ENCODE data around the gene ATXN7L1.

ATXN7L1 gene

DNA sequence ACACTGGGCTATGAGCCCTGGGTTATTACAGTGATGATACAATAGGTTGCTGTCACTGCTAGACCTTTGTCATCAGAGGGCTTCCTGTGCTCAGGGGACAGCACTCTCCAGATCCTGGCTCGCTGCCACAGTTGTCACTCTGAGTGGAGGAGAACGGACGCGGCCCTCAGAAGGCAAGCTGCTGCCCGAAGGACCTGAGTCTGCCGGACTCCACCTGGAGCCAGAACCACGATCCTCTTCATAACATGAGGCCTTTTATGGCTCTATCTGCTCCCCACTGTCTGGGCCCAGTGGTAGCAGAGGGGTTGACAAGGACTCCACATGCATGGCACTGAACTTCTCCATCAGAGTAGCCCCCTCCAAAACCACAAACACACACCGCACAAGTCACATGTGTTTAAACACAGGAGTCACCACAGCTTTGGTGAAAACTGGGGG is 200.4 kb downstream of the ATXN7L1 start:
- DNase-seq (ENCODE audit: low read depth in 2 of 2): peak in 1 of 2 donors; percentile 23

DNA sequence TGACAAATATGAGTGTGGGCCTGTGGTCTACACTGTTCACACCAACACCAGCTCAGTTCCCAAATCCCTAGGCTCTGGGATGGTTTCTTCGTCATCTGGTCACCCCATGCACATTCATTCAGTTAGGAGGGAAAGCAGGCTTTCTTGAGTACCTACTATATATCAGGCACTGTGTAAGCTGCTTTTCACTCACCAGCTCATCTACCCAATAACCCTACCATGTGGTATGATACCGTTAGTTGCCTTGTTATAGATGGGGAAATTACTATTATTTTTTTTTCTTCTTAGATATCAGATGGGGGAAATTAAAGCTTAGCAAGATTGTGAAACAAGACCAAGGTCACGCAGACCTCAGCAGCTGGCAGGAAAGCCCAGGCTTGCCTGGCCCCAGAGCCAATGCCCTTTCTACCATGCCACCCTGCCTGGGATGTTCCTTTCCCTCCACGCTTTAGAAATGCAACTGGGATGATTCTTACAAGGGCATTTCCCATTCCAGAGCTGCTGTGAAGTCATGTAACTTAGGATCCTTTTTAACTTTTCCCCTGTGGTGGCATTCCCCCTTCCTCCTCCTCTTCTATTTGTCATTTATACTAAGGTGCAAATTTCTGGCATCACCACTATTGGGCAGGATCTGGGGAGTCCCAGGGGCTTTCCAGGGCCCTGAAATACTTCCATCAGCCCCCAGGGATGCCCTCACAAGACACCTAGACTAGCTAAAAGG is 202.0 kb downstream of the ATXN7L1 start:
- no peak for DNase-seq (ENCODE audit: low read depth in 2 of 2)

DNA sequence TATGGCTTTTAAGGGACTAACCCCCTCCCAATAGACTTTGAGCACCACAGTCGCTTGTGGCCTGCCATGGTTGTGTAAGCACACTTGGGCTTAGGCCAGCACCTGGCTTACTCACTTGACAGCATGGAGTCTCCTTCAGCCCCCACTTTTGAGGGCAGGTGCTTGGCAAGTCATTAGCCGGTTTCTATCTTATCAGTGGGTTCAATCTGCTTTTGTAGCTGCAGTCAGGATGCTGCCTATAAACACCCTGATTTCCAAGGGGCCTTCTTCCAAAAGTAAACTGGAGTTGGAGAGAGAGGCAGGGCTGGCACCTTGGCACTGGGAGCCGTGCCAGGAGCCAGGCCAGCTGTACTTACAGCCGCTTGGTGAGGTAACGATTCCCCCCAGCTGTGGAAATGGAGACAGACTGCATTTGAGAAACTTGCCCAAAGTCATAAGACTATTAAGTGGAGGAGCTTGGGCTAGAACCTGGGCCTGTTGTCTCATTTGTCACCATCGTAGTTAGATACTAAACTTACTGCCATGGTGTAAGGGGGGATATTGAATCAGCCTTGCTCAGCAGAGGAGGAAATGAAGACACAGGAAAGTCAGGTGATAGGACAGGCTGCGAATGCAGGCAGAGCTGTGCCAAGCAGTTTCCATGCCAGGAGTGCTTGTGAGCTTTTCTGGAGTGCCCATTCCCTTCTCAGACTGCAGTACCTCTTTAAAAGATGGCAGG is 202.9 kb downstream of the ATXN7L1 start:
- DNase-seq (ENCODE audit: low read depth in 2 of 2): no peak

DNA sequence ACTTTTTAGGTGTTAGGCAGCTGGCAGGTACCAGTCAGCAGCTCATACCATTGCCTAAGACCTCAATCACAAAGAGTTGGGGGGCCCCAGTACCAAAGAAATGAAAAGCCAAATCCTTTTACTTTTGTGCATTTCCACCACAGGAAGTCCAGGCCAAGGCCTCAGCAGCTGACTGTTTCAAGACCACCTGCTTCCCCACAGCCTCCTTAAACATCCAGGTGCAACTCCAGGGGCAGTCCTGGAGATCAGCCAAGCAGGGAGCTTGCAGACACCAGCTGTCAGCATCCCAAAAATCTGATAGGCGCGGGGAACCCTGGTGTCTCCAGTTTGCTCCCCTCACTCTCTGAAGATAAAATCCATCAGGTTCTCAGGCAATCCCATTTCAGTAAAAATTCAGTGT is 203.6 kb downstream of the ATXN7L1 start:
- no peak for DNase-seq (ENCODE audit: low read depth in 2 of 2)

DNA sequence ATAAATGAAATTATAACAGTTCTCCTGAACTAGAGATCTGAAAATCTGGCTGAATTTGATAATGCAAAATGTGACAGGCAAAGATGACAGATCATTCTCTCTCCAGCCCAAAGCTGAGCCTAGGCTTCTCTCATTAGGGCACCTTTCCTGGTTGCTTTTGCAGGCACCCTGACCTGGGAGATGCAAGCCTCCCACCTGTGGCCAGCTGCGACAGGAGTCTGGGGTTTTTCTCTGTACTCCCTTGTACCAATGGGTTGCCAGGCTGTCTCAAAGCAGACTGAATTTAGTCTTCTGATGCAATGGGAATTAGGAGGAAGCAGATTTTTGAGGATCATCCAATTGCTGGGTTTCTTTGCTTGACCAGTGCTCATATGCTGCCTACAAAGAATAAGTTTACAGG is 210.1 kb downstream of the ATXN7L1 start:
- no peak for DNase-seq (ENCODE audit: low read depth in 2 of 2)

DNA sequence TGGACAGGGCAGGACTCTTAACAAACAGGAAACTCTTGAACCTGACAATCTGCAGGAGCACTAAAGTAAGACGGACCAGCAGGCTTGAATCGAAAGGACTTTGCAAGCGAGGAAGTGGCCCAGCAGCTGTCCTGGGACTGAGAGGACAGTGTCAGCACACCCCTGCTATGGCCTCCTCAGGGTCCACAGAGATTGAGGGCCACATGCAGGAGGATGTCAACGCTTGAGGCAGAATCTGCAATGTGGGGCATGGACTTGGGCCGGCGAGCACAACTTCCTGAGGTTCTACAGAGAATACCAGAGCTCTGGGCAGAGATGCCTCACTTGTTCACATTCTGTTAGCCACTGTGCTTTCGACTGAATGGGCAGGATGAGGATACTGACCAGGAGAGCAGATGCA is 210.7 kb downstream of the ATXN7L1 start:
- no peak for DNase-seq (ENCODE audit: low read depth in 2 of 2)

DNA sequence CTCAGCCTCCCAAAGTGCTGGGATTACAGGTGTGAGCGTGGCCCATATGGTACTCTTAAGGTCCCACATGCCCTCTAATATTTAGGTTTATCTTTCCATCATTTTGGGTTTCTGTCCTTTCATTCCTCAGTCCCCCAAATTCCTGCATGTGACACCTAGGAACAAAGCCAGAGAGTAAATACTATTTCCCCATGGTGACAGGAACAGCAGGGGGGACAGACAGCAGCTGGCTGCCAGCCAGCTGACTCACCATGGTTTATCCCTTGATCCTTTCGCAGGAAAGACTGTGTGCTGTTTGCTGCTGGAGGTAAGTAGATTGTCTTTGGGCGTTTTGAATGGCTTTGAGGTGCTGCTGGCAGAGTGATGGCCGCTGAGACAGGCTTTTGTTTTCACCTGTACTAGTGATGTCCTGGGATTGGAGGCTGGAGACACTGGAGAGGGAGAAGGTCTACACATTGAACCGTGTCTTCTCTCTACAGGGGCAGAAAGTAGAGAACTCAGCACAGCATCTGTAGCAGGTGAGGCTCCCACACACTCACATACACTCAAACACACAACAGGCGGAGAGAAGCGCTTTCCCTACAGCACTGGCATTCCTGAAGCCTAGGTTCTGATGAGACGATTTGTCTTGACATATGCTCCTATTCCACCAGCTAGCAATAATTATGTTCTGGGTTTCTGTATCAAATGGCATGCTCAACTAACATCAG is 211.4 kb downstream of the ATXN7L1 start:
- no peak for DNase-seq (ENCODE audit: low read depth in 2 of 2)

DNA sequence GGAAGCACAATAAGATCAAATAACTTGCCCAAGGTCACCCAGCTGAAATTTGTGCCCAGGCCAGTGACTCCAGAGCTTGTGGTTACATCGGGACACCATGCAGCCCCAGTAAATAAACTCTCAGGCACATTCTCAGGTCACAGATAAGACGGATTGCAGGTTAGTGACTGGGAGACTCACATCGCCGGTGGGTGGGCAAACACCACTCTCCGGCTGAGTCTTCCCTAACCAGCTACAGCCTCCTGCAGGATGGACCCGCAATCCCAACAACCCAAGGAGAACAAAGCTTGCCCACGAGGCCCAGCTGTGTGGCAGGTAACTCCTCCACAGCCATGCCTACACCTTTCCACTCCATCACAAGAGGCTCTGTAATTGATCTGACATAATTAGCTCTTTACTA is 213.4 kb downstream of the ATXN7L1 start:
- no peak for DNase-seq (ENCODE audit: low read depth in 2 of 2)

DNA sequence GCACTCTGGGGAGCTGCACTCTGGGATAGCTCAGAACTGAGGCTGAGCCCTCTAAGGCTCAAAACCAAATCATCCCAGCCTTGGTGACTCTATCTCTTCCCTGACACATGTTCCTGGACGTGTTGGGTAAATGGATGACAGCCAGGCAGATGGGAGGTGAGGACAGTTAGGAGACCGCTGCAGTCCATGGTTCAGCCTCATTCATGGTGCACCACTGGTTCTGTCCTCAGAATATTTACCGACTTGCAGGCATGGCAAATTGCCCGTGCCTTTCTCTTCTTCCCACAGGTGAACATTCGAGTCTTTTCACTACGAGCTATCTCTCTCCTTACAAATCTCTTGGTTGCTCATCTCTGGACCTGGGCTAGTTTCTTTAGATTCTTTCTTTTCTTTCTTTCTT is 214.8 kb downstream of the ATXN7L1 start:
- no peak for DNase-seq (ENCODE audit: low read depth in 2 of 2)

DNA sequence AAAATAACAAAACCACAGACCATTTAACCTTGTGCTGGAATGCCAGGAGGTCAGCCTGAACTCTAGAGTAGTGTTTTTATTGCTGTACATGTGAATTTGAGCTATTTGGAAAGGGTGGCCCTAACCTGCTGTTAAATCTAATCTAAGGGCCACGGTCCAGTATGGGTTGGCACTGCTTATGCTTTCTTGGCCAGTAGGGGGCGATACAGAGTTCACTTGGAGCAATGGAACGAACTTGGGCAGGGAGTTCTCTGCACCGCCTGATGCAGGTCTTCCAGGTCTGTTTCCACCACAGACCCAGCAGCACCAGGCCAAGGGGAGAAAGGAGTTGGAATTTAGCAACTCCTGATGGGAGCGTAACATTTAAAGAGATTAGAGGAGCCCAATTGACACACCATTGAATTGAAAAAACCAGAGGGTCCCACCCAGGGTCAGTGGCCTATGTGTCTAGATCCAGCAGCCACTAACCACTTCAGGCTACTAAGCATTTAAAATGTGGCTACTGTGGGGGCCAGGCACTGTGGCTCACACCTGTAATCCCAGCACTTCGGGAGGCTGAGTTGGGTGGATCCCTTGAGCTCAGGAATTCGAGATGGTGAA is 219.4 kb downstream of the ATXN7L1 start:
- DNase-seq (ENCODE audit: low read depth in 2 of 2): peak; percentile 42 to 53

DNA sequence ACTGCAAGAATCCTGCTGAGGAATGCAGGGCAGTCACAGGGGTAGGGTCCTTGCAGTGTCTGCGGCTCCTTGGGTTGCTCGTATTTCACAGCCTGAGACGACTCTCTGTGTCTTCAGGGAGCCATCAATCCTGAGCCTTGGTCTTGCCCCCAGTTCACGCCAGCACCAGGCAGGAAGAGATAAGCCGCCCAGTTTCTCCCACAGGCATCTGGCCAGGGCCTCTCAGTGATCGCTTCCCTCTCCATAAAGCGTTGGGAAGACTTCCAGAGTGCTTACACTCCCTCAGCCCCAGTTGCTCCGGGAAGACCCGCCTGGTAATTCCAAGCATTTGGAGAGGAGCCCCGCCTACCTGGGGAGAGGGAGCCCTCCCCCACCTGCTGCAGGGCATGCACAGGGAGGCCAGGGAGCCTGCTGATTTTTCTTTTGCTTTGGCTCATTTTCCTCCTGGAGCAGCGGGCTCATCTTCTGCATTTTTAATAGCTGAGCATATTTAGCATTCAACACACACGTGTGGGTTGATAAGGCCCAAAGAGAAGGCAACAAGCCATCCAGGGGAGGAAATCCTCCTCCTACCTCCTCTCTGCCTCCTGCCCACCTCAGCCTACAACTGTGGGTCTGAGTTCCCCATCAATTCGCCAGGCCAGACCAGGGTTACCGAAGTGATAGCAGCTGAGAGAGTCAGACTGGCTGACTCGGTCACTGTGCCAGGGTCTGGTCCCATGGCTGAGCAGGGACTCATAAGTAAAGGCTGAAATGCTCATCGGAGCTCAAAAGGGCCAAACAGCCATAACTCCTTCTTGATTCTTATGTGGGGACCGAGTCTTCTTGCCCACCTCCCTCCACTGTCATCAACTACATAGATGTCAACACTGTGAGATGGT is 220.7 kb downstream of the ATXN7L1 start:
- DNase-seq (ENCODE audit: low read depth in 2 of 2): no peak

DNA sequence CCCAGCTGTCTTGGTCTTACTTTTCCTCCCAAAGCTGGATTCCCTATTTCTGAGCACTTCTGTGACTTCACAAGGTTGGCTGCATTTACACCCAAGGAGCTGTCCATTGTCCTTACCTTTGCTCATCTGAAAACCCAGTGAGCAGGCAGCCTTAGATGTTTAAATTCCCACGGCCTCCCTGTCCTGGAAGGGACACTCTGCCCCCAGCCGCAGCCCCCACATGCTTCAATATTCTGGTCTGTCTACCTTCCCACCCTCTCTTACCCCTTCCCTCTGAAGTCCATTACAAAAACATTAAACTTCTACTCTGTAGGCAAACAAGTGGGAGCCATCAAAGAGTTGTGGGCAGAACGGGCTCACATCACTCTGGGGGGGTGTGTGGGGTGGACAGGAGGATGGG is 221.3 kb downstream of the ATXN7L1 start:
- DNase-seq (ENCODE audit: low read depth in 2 of 2): no peak

DNA sequence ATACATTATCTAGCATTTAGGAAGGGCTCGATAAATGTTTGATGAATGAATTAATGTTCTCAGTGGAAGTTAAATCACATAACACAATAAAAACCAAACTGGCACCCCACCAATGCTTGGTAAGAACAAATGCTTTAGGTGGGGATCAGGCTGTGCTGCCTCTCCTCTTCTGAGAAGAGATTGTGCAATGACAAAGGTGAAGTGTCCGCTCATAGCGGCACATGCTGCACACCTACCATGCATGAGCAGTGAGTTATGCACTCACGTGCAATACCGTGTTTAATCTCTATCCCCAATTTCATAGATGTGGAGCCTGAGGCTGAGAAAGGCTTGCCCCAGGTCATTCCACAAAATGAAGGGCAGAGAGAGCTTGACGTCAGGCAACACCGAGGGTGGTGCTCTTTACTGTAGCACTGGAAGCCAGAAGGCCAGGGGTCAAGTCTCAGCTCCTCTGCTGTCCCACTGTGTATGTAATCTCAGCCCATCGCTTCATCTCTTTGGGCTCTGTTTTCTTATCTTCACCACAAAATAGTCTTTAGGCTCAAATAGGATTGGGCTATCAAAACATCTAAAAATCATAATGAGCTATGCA is 222.2 kb downstream of the ATXN7L1 start:
- no peak for DNase-seq (ENCODE audit: low read depth in 2 of 2)

DNA sequence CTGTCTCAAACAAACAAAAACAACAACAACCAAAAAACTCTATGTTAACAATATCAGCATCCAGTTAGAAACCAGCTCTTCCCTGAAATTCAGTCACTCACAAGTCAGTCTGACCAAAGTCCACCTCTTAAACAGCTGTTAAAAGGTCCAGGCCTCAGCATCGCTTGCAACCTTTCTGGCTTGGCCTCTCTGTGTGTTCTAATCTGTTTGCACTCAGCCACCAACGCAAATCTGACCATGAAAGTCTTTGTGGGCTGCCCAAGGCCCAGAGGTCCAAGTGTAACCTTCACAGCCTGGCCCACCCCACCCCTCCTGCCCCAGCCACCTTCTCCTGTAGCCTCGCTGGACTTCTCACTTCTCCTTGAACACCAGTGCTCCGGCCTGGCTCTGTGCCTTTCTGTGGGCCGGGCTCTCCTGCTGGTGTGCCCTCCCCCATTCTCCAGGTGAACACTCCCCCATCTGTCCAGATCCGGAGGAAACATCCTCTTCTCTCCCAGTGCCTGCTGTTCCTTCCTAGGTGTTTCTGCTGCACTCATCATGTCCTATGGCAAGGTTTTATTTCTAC is 222.9 kb downstream of the ATXN7L1 start:
- no peak for DNase-seq (ENCODE audit: low read depth in 2 of 2)

DNA sequence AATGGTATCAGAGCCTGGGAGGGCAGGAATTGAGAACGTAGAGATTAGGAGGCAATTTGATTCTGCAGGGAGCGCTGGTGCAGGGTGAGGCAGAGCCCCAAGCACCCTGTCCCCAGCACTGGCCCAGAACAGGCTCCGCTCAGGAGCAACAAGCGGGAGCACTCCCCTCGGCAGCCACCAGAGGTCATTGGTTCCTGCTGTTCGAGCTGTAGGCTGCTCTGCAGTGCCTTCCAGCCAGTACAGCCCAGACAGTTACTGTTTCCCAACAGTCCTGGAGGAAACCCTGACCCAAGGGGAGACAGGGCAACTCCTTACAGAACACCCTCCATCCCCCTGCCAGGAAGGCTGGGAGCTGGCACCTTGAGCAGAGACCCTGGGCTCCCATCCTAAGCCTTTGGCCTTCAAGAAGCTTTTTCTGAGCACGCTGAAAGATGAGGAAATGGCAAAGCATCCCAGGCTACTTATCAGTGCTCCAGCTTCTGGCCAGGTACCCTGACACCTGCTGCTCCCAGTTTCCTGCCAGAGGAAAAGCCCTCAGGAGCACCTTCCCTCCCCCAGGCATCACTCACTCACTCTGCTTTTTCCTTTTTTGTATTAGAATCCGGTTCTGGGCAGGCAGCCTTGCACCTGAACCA is 223.9 kb downstream of the ATXN7L1 start:
- DNase-seq (ENCODE audit: low read depth in 2 of 2): peak; percentile 25 to 53

DNA sequence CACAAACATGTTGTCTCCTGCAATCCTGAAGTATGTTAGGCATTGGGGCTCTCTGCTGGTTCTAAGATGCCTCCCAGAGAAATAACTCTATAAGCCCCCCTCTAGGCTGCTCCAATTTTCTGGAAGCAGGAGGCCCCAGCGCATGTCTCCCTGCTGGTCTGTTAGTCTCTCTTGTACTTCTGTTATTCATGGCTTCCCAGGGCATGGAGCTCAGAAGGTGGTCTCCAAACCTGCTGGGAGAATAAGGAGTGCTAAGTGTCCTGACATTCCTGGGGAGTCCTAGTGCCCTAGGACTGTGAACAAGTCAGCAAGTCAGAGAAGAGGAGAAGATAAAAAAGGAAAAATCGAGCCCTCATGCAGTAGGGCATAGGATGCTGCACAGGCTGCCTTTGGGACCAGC is 224.6 kb downstream of the ATXN7L1 start:
- DNase-seq (ENCODE audit: low read depth in 2 of 2): no peak

DNA sequence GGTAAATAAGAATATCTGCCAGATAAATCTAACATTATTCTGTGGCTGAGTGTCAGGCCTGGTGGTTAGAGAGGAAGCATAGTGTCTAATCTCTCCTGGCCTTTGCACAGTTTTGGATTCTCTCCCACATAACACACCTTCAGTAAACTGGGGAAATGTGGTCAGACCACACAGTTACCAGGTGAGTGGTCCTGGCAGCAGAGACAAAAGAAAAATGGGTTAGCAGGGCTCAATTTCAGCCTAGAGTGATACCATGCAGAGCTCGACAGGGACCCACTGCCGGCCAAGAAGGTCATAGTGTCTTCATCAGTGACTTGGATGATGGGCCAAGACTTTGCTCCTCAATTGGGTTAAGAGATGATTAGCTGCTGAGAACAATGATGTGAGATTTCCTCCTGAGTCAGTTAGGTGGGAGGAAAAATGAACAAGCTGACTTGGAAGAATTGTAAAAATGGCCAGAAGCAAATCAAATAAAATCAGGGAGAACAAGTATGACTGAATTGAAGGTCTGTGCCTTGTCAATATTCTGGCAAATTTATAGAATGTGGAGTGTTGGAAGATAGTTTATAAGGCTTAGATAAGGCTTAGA is 225.9 kb downstream of the ATXN7L1 start:
- no peak for DNase-seq (ENCODE audit: low read depth in 2 of 2)

DNA sequence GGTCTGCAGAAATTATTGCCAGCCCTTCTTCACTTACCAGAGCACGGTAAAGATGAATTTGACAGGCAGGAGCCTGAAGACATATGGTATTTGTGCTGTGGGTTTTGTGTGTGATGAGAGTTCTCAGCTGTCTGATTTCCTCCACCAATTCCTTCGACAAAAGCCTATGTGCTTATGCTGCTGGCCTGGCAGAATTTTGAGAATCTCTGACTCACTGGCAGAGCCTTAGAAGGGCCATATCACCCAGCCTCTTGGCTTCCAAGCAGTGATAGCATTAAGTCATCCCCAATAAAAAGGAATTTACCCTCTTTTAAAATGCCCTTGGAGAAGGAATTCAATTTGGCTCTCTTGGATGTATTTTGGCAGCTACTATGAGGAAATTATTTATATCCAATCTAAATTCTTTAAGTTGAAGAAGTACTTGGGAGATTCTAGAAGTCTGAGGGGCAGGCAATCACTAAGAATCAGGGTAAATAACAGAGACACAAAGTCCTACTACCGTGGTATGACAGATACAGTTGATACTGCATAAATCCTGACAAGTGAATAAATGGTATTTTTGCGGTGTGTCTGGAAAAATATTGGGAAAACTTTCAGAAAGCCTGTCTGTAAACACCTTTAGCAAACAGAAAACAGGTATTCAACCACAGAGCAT is 226.5 kb downstream of the ATXN7L1 start:
- DNase-seq (ENCODE audit: low read depth in 2 of 2): no peak

Data from stimulated activated CD4-positive, alpha-beta T cell treated with anti-CD3 and anti-CD28 coated beads, Interleukin-1b, Interleukin-23, amount 100 ng/mL, for 1 hour (primary cell).